GM12878 (cell line): Measurements from ENCODE around the gene MYO3B. TPM values are rescaled to one million over a fixed set of nuclear protein-coding genes. Genes with fewer than 3 reads are reported as not detected.
A peak's percentile ranks its signal among the peaks of the same experiment; 100 is the strongest.

Experiments
- ATAC-seq: fragments of 200-7000 bp; cut with Tn5 transposase; 3 replicates; pipeline ENCODE4 v1.9.1; 2020; ENCODE audit warnings: mild to moderate bottlenecking, moderate library complexity
- BruUV-seq: library from RNA; stranded (reverse); fragments of 400-500 nt; replicated peaks from 2 replicates; lab custom pipeline; 2021; lab: Mats Ljungman, UMichigan
- CTCF ChIA-PET: fragments of 300-600 bp; sonication (Branson Sonifier 250); formaldehyde crosslinking; extraction: SDS; loops from one replicate; lab custom pipeline; 2021; ENCODE audit warnings: inconsistent platforms; lab: Yijun Ruan, JAX
- POLR2A ChIA-PET: fragments of 350-600 bp; formaldehyde crosslinking; extraction: SDS; loops from one replicate; lab custom pipeline; 2021; ENCODE audit warnings: inconsistent platforms; lab: Charles Lee
- RAD21 ChIA-PET: fragments of 300-600 bp; sonication (Branson Sonifier 250); formaldehyde crosslinking; loops from one replicate; lab custom pipeline; 2023; ENCODE audit warnings: antibody characterized with exemption; ENCODE audit not compliant: unreplicated experiment; lab: Charles Lee
- SMC1A ChIA-PET: fragments of 300-600 bp; sonication (Branson Sonifier 250); formaldehyde crosslinking; loops from one replicate; lab custom pipeline; 2023; ENCODE audit not compliant: unreplicated experiment, uncharacterized antibody; lab: Charles Lee
- DNase-seq: peaks from one replicate; pipeline ENCODE4 v3.0.0-alpha.2; 2011; ENCODE audit warnings: low read depth, low spot score
- FAIRE-seq: peaks from 3 replicates; lab custom pipeline; 2011; peaks lifted over from hg19 to GRCh38; lab: Jason Lieb, UNC
- H2AFZ ChIP-seq: 2 replicates; pipeline ENCODE4 v1.6.0; 2011; ENCODE audit warnings: low read depth, low read length, control low read depth; ENCODE audit not compliant: control insufficient read depth
- H3K27ac ChIP-seq: 2 replicates; pipeline ENCODE4 v1.5.1; 2011; ENCODE audit warnings: control low read depth; ENCODE audit not compliant: control insufficient read depth, insufficient read depth
- H3K27me3 ChIP-seq, 2 experiments: replicated peaks in 1 of 2; 2 replicates each; pipeline versions ENCODE4 v1.6.0 to v1.6.1; 2011; ENCODE audit warnings: low read length in 1 of 2; ENCODE audit not compliant: control insufficient read depth in 2 of 2, insufficient read depth in 2 of 2
- H3K36me3 ChIP-seq, 2 experiments: 2 replicates each; pipeline ENCODE4 v1.5.1; 2011; ENCODE audit warnings: low read length in 1 of 2; ENCODE audit not compliant: control insufficient read depth in 2 of 2, insufficient read depth in 2 of 2
- H3K4me1 ChIP-seq: 2 replicates; pipeline ENCODE4 v1.6.1; 2011; ENCODE audit warnings: mild to moderate bottlenecking, low read length, moderate library complexity, mixed read lengths; ENCODE audit not compliant: control insufficient read depth, insufficient read depth
- H3K4me2 ChIP-seq: 2 replicates; pipeline ENCODE4 v1.6.0; 2011; ENCODE audit warnings: control low read depth; ENCODE audit not compliant: control insufficient read depth, insufficient read depth
- H3K4me3 ChIP-seq: fragments of 200-600 bp; sonication (generic); 2 replicates; pipeline ENCODE4 v1.5.1; 2016
- H3K79me2 ChIP-seq: 2 replicates; pipeline ENCODE4 v1.6.0; 2011; ENCODE audit warnings: low read length; ENCODE audit not compliant: control insufficient read depth, insufficient read depth
- H3K9ac ChIP-seq: 2 replicates; pipeline ENCODE4 v1.8.0; 2011; ENCODE audit warnings: low read length, control low read depth, mixed read lengths; ENCODE audit not compliant: control insufficient read depth, insufficient read depth
- H3K9me3 ChIP-seq: replicated peaks from 3 replicates; pipeline ENCODE4 v1.5.1; 2011; ENCODE audit warnings: mild to moderate bottlenecking, low read length; ENCODE audit not compliant: control insufficient read depth, insufficient read depth
- H4K20me1 ChIP-seq: 2 replicates; pipeline ENCODE4 v1.6.0; 2011; ENCODE audit not compliant: control insufficient read depth, insufficient read depth
- CREB1 ChIP-seq: IDR thresholded peaks from 2 replicates; pipeline ENCODE4 v1.6.1; 2012; ENCODE audit warnings: low read depth, mild to moderate bottlenecking, inconsistent platforms
- FOXK2 ChIP-seq: fragments of 450-650 bp; IDR thresholded peaks from 2 replicates; pipeline ENCODE4 v1.6.1; 2017; ENCODE audit warnings: mild to moderate bottlenecking, moderate library complexity
- JUNB ChIP-seq: IDR thresholded peaks from 2 replicates; pipeline ENCODE4 v1.6.1; 2016; ENCODE audit warnings: antibody characterized with exemption, mild to moderate bottlenecking
- MTA3 ChIP-seq: IDR thresholded peaks from 2 replicates; pipeline ENCODE4 v1.6.1; 2012; ENCODE audit warnings: low read length, inconsistent platforms, borderline replicate concordance
- PKNOX1 ChIP-seq: fragments of 450-650 bp; IDR thresholded peaks from 2 replicates; pipeline ENCODE4 v1.6.1; 2016; ENCODE audit warnings: mild to moderate bottlenecking
- RAD21 ChIP-seq: IDR thresholded peaks from 2 replicates; pipeline ENCODE4 v1.6.1; 2011; ENCODE audit warnings: mild to moderate bottlenecking, low read depth, low read length, moderate library complexity; ENCODE audit not compliant: insufficient read depth
- RAD51 ChIP-seq: fragments of 450-650 bp; IDR thresholded peaks from 2 replicates; pipeline ENCODE4 v1.6.1; 2016; ENCODE audit warnings: moderate library complexity, mild to moderate bottlenecking, inconsistent platforms
- WGBS: methylation state at CpG from one replicate; pipeline ENCODE4 v1.1.6; 2016; ENCODE audit warnings: low lambda C conversion rate; ENCODE audit not compliant: insufficient replicate concordance, insufficient coverage; ENCODE audit errors: missing lambda C conversion rate; 5-methylcytosine and 5-hydroxymethylcytosine counted together
- in situ Hi-C: fragments of 300-500 bp; cut with MboI; formaldehyde crosslinking; loops from 9 replicates; pipeline ENCODE4 v1.14.3; 2018; ENCODE audit warnings: mixed read lengths
- intact Hi-C: fragments of 100-400 bp; cut with micrococcal nuclease; formaldehyde crosslinking; loops from one replicate; pipeline ENCODE4 v1.14.2; 2022; ENCODE audit not compliant: unreplicated experiment
- polyA plus RNA-seq, 11 experiments: library from polyadenylated mRNA; depleted of rRNA in 4 of 11; unstranded in 6 of 11; stranded (reverse) in 5 of 11; fragments of >200 nt; fragmentation: Nextera tagmentation in 4 of 11; fragmentation: Illumina TruSeq in 1 of 11; extraction: Ambion mirVana in 4 of 11; extraction: Trizol in 1 of 11; gene quantifications; 1 replicate in 1 of 11; 2 replicates in 10 of 11; pipeline versions ENCODE4 v1.2.1 to v1.2.3, GENCODE V29; 2011 to 2016; ENCODE audit warnings: inconsistent platforms in 2 of 11, missing spikeins in 2 of 11, low read depth in 1 of 11
- total RNA-seq, 4 experiments: library from RNA; depleted of rRNA in 3 of 4; stranded (reverse); fragments of >200 nt in 3 of 4; fragmentation: Illumina TruSeq in 1 of 4; extraction: Trizol in 1 of 4; gene quantifications; 2 replicates each; pipeline versions ENCODE4 v1.2.1 to v1.2.3, GENCODE V29; 2013 to 2021

The MYO3B gene
- total and polyA plus RNA-seq, 10 of the 15 experiments (the other 5 are each of a cell fraction or from before 2014, with no cell fraction given), result 1.1 to 7.1 (median 2.1) TPM

GRCh38 chr2:170362313-170362870 lies 184.4 kb downstream of the MYO3B start (continued):
- no peak for TF ChIP-seq CREB1
- TF ChIP-seq MTA3, result no peak
- no peak for TF ChIP-seq RAD51
- TF ChIP-seq PKNOX1, result no peak
- TF ChIP-seq, all 136 proteins: peak for 0

GRCh38 chr2:170362871-170363631 lies 185.1 kb downstream of the MYO3B start:
- Histone ChIP-seq H3K4me2 (no peak overlapping the region), H3K27ac (no peak overlapping the region), H3K4me3 (no peak overlapping the region), H4K20me1 (no peaks in the 10 kb centered on the region), H3K9me3 (no peaks in the 10 kb centered on the region), H3K27me3 (no peaks in the 10 kb centered on the region; a peak in 1 of 4 replicates), H3K79me2 (no peaks in the 10 kb centered on the region), H2AFZ (no peak overlapping the region), H3K36me3 (no peaks in the 10 kb centered on the region), H3K9ac (no peak overlapping the region), H3K4me1 (no peaks in the 10 kb centered on the region)
- BruUV-seq, result no TSS peak
- POLR2A ChIA-PET, result interaction anchor here (0.6 kb wide), 1 partner anchor 37 kb away, joined by 3 read pairs; no protein-coding TSS in a partner anchor
- SMC1A ChIA-PET, result interaction anchor here (0.9 to 7.0 kb wide), 12 partner anchors 10 to 448 kb away, joined by 3 to 53 read pairs (median 6); no protein-coding TSS in a partner anchor
- WGBS, result 18% methylated on average over 6 of the region's 6 CpGs
- DNase-seq, result no peak
- CTCF ChIA-PET, result interaction anchor here (0.8 to 8.4 kb wide), 11 partner anchors 10 to 516 kb away, joined by 3 to 89 read pairs (median 4); partner anchors contain the start of gene GAD1
- intact Hi-C loops, result loop anchor here (5.0 kb wide), 1 partner anchor 509 kb away; no protein-coding TSS in a partner anchor
- TF ChIP-seq JUNB (0 out of 2 replicates have a peak, but pooled peaks have one; percentile 11), RAD21 (peak; percentile 11; the same call in 1 of the 2 replicates), FOXK2 (no peak)
- RAD21 ChIA-PET, result interaction anchor here (1.2 to 2.5 kb wide), 5 partner anchors 22 to 127 kb away, joined by 3 to 15 read pairs (median 5); no protein-coding TSS in a partner anchor
- in situ Hi-C loops, result loop anchor here (5.0 kb wide), 2 partner anchors 126 to 449 kb away; no protein-coding TSS in a partner anchor
- ATAC-seq, result 0 out of 3 replicates have a peak, but pooled peaks have one; percentile 13
- no peak for FAIRE-seq
